Small intestine (tissue), 7 donors: Measurements from ENCODE around the gene JTB. TPM values are rescaled to one million over a fixed set of nuclear protein-coding genes. Genes with fewer than 3 reads are reported as not detected.

Experiments used
- DNase-seq, 2 donors: peaks; one replicate each; pipeline versions ENCODE4 v3.0.0 to v3.0.0-alpha.2; 2013
- FAIRE-seq: peaks from 2 replicates; lab custom pipeline; 2012; peaks lifted over from hg19 to GRCh38; lab: Jason Lieb, UNC
- H3K27ac ChIP-seq, 3 donors: one replicate each; pipeline ENCODE4 v1.5.1; 2013; ENCODE audit warnings: low read length in 2 of 3, mild to moderate bottlenecking in 2 of 3, control low read depth in 1 of 3, inconsistent platforms in 1 of 3, low read depth in 1 of 3, moderate library complexity in 1 of 3
- H3K27me3 ChIP-seq, 3 donors: one replicate each; pipeline ENCODE4 v1.6.1; 2013; ENCODE audit warnings: low read length in 3 of 3, inconsistent platforms in 1 of 3; ENCODE audit not compliant: control insufficient read depth in 3 of 3, insufficient read depth in 3 of 3
- H3K36me3 ChIP-seq, 3 donors: one replicate each; pipeline ENCODE4 v1.6.1; 2013; ENCODE audit warnings: low read length in 3 of 3, inconsistent platforms in 1 of 3, low read depth in 1 of 3, mild to moderate bottlenecking in 1 of 3, moderate library complexity in 1 of 3; ENCODE audit not compliant: control insufficient read depth in 3 of 3, insufficient read depth in 2 of 3
- H3K4me1 ChIP-seq, 3 donors: one replicate each; pipeline ENCODE4 v1.6.1; 2013; ENCODE audit warnings: low read length in 2 of 3, inconsistent platforms in 1 of 3, low read depth in 1 of 3, mild to moderate bottlenecking in 1 of 3, moderate library complexity in 1 of 3; ENCODE audit not compliant: control insufficient read depth in 3 of 3, insufficient read depth in 2 of 3
- H3K4me3 ChIP-seq, 3 donors: one replicate each; pipeline ENCODE4 v1.5.1; 2013; ENCODE audit warnings: low read length in 3 of 3, control low read depth in 1 of 3, inconsistent platforms in 1 of 3, low read depth in 1 of 3, mild to moderate bottlenecking in 1 of 3, moderate library complexity in 1 of 3
- H3K9me3 ChIP-seq, 2 donors: one replicate each; pipeline ENCODE4 v1.6.1; 2013; ENCODE audit warnings: low read depth in 1 of 2, low read length in 1 of 2; ENCODE audit not compliant: control insufficient read depth in 2 of 2, insufficient read depth in 1 of 2
- WGBS, 3 donors: extraction: QIAGEN DNeasy Blood & Tissue Kit; methylation state at CpG; one replicate each; pipeline ENCODE4 v1.1.7; 2013; 5-methylcytosine and 5-hydroxymethylcytosine counted together
- polyA plus RNA-seq, 4 donors: library from polyadenylated mRNA; stranded (reverse) in 3 of 4; unstranded in 1 of 4; fragments of 200-250 nt in 3 of 4; fragments of 120-200 nt in 1 of 4; gene quantifications; one replicate each; pipeline versions ENCODE4 v1.2.1 to v1.2.3, GENCODE V29; 2013
- donor health status: healthy with polysubstance abuse.
- donor health status: control.
- donor health status: control.
- donor health status: Bipolar disorder and iron deficiency.
- donor health status: healthy.

The JTB gene
- polyA plus RNA-seq, 4 donors = 139 to 307 (median 237) TPM

GRCh38 chr1:153929981-153930948, 47.2 kb downstream of the JTB start:
- FAIRE-seq (no peak), DNase-seq (no peak)
- WGBS, 3 donors = 87 to 89% (median 87%) methylated on average over 14 of the region's 14 CpGs
- Histone ChIP-seq H3K36me3 (peaks cover 13 to 55% (median 14%) of the 10 kb centered on the region in 3 donors), H3K4me1 (no peaks in the 10 kb centered on the region), H3K27me3 (no peaks in the 10 kb centered on the region), H3K27ac (no peak overlapping the region), H3K4me3 (no peak overlapping the region), H3K9me3 (no peaks in the 10 kb centered on the region)

DNA sequence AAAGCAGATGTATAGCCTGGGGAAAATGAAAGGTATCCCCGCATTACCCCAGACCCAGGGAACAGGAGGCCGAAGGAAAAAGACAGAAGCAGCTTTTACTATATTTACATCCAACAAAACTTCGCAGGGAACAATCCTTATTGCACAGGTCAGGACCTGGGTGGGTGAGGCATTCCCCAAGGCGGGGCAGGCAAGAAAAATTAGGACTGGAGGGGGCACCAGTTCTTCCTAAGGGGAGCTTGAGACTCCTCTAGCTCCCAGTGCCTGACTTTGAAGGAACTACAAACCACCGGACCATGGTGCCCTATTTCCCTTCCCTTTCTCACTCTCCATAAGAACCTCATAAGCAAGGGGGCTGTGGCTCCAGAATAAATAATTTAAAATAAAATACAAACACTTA, 48.0 kb downstream of the JTB start:
- no peak overlapping the region for H3K27ac ChIP-seq
- H3K4me1 ChIP-seq = no peaks in the 10 kb centered on the region
- DNase-seq (no peak), FAIRE-seq (no peak)
- H3K9me3 ChIP-seq = no peaks in the 10 kb centered on the region
- no peaks in the 10 kb centered on the region for H3K27me3 ChIP-seq
- WGBS, 3 donors = 87 to 92% (median 89%) methylated on average over 5 of the region's 5 CpGs
- no peak overlapping the region for H3K4me3 ChIP-seq
- H3K36me3 ChIP-seq = peaks cover 11 to 48% (median 12%) of the 10 kb centered on the region in 3 donors

- Histone ChIP-seq H3K9me3 (no peaks in the 10 kb centered on the region), H3K27me3 (no peaks in the 10 kb centered on the region), H3K4me3 (no peak overlapping the region), H3K4me1 (peaks cover 0 to 3% (median 0%) of the 10 kb centered on the region in 3 donors), H3K36me3 (peaks cover 7 to 43% (median 10%) of the 10 kb centered on the region in 3 donors), H3K27ac (peak overlapping the region in 1 of 3 donors; percentile 14)
- DNase-seq (no peak), FAIRE-seq (no peak)
- WGBS, 3 donors = 64 to 79% (median 72%) methylated on average over 4 of the region's 4 CpGs
These were observed 48.6 kb downstream of the JTB start for GRCh38 chr1:153928791-153929341.

DNA sequence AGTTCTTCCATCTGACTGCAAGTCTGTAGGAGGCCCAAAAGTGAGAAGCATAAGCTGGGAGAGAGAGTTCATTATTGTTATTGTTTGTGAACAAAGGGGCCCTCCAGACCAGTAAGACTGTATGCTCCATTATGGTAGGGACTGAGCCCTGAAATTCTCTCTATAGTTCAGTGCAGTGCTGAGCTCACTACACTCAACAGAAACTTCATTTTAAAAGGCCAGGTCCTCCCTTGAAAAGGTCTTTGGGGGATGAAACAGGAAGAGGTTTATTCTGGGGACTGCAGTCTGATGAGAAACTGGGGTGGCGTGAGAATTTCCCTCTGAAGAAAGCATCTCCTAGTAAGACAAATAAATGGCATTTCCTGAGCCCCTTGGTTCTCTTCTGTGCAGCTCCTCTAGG, 49.2 kb downstream of the JTB start:
- Histone ChIP-seq H3K9me3 (no peaks in the 10 kb centered on the region), H3K36me3 (peaks cover 4 to 36% (median 5%) of the 10 kb centered on the region in 3 donors), H3K4me1 (peaks cover 0 to 7% (median 0%) of the 10 kb centered on the region in 3 donors), H3K27me3 (no peaks in the 10 kb centered on the region), H3K27ac (no peak overlapping the region), H3K4me3 (no peak overlapping the region)
- FAIRE-seq (no peak), DNase-seq (no peak)
- 63 to 86% (median 84%) methylated on average over 1 of the region's 1 CpG for WGBS, 3 donors

DNA sequence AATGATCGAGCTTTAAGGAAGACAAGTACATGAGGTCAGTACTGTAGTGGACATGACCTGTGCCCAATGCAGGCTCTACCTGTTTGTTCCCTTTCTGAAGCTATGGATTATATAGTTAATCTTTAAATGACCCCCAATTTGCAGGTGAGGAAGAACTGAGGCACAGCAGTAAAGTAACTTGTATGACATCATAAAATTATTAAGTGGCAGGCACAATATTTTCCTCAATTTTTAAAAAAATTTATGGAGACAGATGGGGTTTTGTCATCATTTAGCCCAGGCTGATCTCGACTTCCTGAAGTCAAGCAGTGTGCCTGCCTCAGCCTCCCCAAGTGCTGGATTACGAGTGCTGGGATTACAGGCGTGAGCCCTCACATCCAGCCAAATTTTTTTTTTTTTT, 51.1 kb downstream of the JTB start:
- DNase-seq (no peak), FAIRE-seq (no peak)
- peaks cover 0 to 22% (median 0%) of the 10 kb centered on the region in 3 donors for H3K36me3 ChIP-seq
- peaks cover 0 to 11% (median 0%) of the 10 kb centered on the region in 3 donors for H3K4me1 ChIP-seq
- WGBS, 3 donors = 72 to 90% (median 84%) methylated on average over 4 of the region's 4 CpGs
- H3K4me3 ChIP-seq = no peak overlapping the region
- H3K27ac ChIP-seq = no peak overlapping the region
- no peaks in the 10 kb centered on the region for H3K9me3 ChIP-seq
- H3K27me3 ChIP-seq = no peaks in the 10 kb centered on the region

Other genes with a start within 250 kb of the JTB start
- 10 to 100 TPM; 14.9 to 52.6 (median 22.6) TPM for gene INTS3, start 249.6 kb downstream of the JTB start, polyA plus RNA-seq
- 10 to 100 TPM in 2 of 4 donors, 1 to 10 TPM in 2; 5.4 to 50.4 (median 16.9) TPM for gene SLC27A3, start 202.3 kb downstream of the JTB start, polyA plus RNA-seq
- gene GATAD2B, start 54.7 kb downstream of the JTB start, polyA plus RNA-seq = 10 to 100 TPM in 1 of 4 donors, 1 to 10 TPM in 3; 2.9 to 11.3 (median 4.0) TPM
- gene DENND4B, start 31.0 kb downstream of the JTB start, polyA plus RNA-seq = 10 to 100 TPM; 18.9 to 35.6 (median 20.3) TPM
- 10 to 100 TPM; 21.7 to 49.4 (median 33.3) TPM for gene CRTC2, start 19.1 kb downstream of the JTB start, polyA plus RNA-seq
- gene SLC39A1, start 14.1 kb downstream of the JTB start, polyA plus RNA-seq = 100 to 1,000 TPM in 1 of 4 donors, 10 to 100 TPM in 3; 23.7 to 100 (median 65.4) TPM
- gene CREB3L4, start 9.8 kb downstream of the JTB start, polyA plus RNA-seq = 10 to 100 TPM in 2 of 4 donors, 1 to 10 TPM in 2; 5.8 to 24.1 (median 11.7) TPM
- gene RAB13, start 8.7 kb upstream of the JTB start, polyA plus RNA-seq = 100 to 1,000 TPM; 117 to 179 (median 136) TPM
- over 10,000 TPM in 2 of 4 donors, 1,000 to 10,000 TPM in 2; 6,335 to 13,657 (median 9,525) TPM for gene RPS27, start 13.1 kb upstream of the JTB start, polyA plus RNA-seq
- gene NUP210L, start 177.4 kb upstream of the JTB start, polyA plus RNA-seq = under 1 TPM in 2 of 4 donors, not detected in 2; 0.01 to 0.03 TPM
- gene TPM3, start 214.4 kb upstream of the JTB start, polyA plus RNA-seq = 100 to 1,000 TPM; 244 to 335 (median 277) TPM
- gene CFAP141, start 228.7 kb upstream of the JTB start, polyA plus RNA-seq = not detected
- gene UBAP2L, start 243.3 kb upstream of the JTB start, polyA plus RNA-seq = 100 to 1,000 TPM in 1 of 4 donors, 10 to 100 TPM in 3; 29.7 to 133 (median 41.1) TPM